ENCODE measurements around the gene DCAF7.
A peak's percentile ranks its signal among the peaks of the same experiment; 100 is the strongest.

- TF ChIP-seq CTCF (IDR thresholded peaks at IDR 0.05): no peak
- peak in 1 of 2 donors; percentile 20 for TF ChIP-seq POLR2A (IDR thresholded peaks at IDR 0.05)
Observed at GRCh38 chr17:63500543-63501390, 49.5 kb upstream of the DCAF7 start.

All from Peyer's patch (tissue), 4 donors.